Type B pancreatic cell (in vitro differentiated cells): Measurements from ENCODE around the gene GALNT1. TPM values are rescaled to one million over a fixed set of nuclear protein-coding genes. Genes with fewer than 3 reads are reported as not detected.

ENCODE experiments used
- DNase-seq: peaks from one replicate; pipeline ENCODE4 v3.0.0; 2021; ENCODE audit warnings: mixed read lengths; ENCODE audit not compliant: unreplicated experiment; ENCODE audit errors: extremely low spot score
- H3K27ac Mint-ChIP-seq: 2 replicates; pipeline ENCODE4 v1.8.0; 2021; ENCODE audit warnings: mild to moderate bottlenecking, mixed read lengths
- H3K27me3 Mint-ChIP-seq: 2 replicates; pipeline ENCODE4 v1.8.0; 2021; ENCODE audit warnings: mixed read lengths
- H3K36me3 Mint-ChIP-seq: 2 replicates; pipeline ENCODE4 v1.8.0; 2021; ENCODE audit warnings: mixed read lengths
- H3K4me1 Mint-ChIP-seq: one replicate; pipeline ENCODE4 v1.8.0; 2021; ENCODE audit warnings: mixed read lengths; ENCODE audit not compliant: unreplicated experiment
- H3K4me3 Mint-ChIP-seq: 2 replicates; pipeline ENCODE4 v1.8.0; 2021; ENCODE audit warnings: mild to moderate bottlenecking, mixed read lengths
- H3K9me3 Mint-ChIP-seq: 2 replicates; pipeline ENCODE4 v1.8.0; 2021; ENCODE audit warnings: mixed read lengths
- CTCF ChIP-seq: fragments of 200-600 bp; sonication (generic); conservative IDR thresholded peaks from 2 replicates; pipeline ENCODE4 v1.5.0; 2021; ENCODE audit warnings: antibody characterized with exemption, mild to moderate bottlenecking
- total RNA-seq: library from RNA; stranded (reverse); gene quantifications from 2 replicates; pipeline ENCODE4 v1.2.1, GENCODE V29; 2021; ENCODE audit warnings: low replicate concordance

Gene GALNT1
- total RNA-seq, 1 donor from 2014 or later, result 92.1 TPM

GRCh38 chr18:35625232-35625631, 43.7 kb downstream of the GALNT1 start:
- no peak overlapping the region for H3K4me3 Mint-ChIP-seq
- peaks cover 24% of the 10 kb centered on the region for H3K9me3 Mint-ChIP-seq
- H3K27me3 Mint-ChIP-seq, result no peaks in the 10 kb centered on the region
- DNase-seq, result no peak
- peaks cover 40% of the 10 kb centered on the region for H3K36me3 Mint-ChIP-seq
- no peak overlapping the region for H3K27ac Mint-ChIP-seq
- H3K4me1 Mint-ChIP-seq, result no peaks in the 10 kb centered on the region
- no peak for TF ChIP-seq CTCF

DNA sequence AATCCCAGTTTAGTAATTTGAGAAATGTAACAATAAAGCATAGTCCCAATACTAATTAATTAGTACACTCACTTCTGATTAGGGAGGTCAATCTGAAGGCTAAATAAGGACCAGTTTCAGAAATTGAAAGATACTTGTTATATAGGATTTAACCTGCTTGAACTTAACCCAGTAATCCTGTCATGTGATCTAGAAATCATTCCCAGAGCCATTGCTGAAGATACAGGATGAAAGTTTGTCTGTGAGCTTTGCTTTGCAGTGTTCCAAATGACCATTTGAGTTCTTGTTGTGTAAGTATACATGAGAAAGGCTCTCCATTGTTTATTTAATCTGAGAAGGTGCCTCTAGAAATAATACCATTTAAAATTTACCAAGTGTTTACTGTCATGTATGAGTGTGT, 52.2 kb downstream of the GALNT1 start:
- no peak overlapping the region for H3K4me3 Mint-ChIP-seq
- H3K27ac Mint-ChIP-seq, result peak overlapping the region; percentile 80
- no peaks in the 10 kb centered on the region for H3K27me3 Mint-ChIP-seq
- no peak for DNase-seq
- TF ChIP-seq CTCF, result no peak
- H3K4me1 Mint-ChIP-seq, result peaks cover 11% of the 10 kb centered on the region
- H3K36me3 Mint-ChIP-seq, result peaks cover 18% of the 10 kb centered on the region
- peaks cover 13% of the 10 kb centered on the region for H3K9me3 Mint-ChIP-seq

DNA sequence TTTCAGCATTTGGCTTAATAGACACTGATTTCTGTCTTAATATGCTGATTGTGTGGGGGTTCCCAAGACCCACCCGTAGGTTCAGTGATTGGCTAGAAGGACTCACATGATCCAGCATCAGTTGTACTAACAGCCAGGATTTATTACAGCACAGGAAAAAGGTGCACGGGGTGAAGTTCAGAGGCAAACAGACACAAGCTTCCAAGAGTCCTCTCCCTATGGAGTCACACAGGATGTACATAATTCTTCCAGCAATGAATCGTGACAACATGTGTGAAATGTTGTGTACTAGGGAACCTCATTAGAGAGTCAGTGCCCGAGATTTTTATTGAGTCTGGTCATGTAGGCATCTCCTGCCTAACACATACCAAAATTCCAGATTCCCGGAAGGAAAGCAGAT, 52.8 kb downstream of the GALNT1 start:
- DNase-seq, result no peak
- H3K4me1 Mint-ChIP-seq, result peaks cover 11% of the 10 kb centered on the region
- H3K9me3 Mint-ChIP-seq, result peaks cover 15% of the 10 kb centered on the region

GRCh38 chr18:35635170-35635569, 53.6 kb downstream of the GALNT1 start:
- peaks cover 15% of the 10 kb centered on the region for H3K9me3 Mint-ChIP-seq
- H3K36me3 Mint-ChIP-seq, result peaks cover 20% of the 10 kb centered on the region
- H3K4me3 Mint-ChIP-seq, result peak overlapping the region; percentile 5
- H3K4me1 Mint-ChIP-seq, result peaks cover 11% of the 10 kb centered on the region
- DNase-seq, result no peak
- H3K27me3 Mint-ChIP-seq, result no peaks in the 10 kb centered on the region
- TF ChIP-seq CTCF, result no peak
- H3K27ac Mint-ChIP-seq, result peak overlapping the region; percentile 80

More for the DNA sequence above, 52.8 kb downstream of the GALNT1 start:
- no peak for TF ChIP-seq CTCF
- Mint-ChIP-seq H3K27ac (peak overlapping the region; percentile 80), H3K4me3 (no peak overlapping the region), H3K36me3 (peaks cover 21% of the 10 kb centered on the region), H3K27me3 (no peaks in the 10 kb centered on the region)

DNA sequence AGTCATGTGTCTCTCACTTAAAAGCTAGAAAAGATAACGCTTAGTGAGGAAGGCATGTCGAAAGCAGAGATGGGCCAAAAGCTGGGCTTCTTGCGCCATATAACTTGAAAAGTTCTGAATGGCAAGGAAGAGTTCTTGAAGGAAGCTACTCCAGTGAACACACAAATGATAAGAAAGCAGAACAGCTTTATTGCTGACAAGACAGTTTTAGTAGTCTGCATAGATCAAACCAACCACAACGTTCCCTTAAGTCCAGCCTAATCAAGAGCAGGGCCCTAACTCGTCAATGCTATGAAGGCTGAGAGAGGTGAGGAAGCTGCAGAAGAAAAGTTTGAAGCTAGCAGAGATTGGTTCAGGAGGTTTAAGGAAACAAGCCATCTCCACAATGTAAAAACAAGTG, 55.7 kb downstream of the GALNT1 start:
- H3K36me3 Mint-ChIP-seq, result peaks cover 24% of the 10 kb centered on the region
- no peak for TF ChIP-seq CTCF
- no peaks in the 10 kb centered on the region for H3K27me3 Mint-ChIP-seq
- H3K9me3 Mint-ChIP-seq, result peaks cover 15% of the 10 kb centered on the region
- peaks cover 11% of the 10 kb centered on the region for H3K4me1 Mint-ChIP-seq
- no peak for DNase-seq
- no peak overlapping the region for H3K27ac Mint-ChIP-seq
- H3K4me3 Mint-ChIP-seq, result no peak overlapping the region

- Mint-ChIP-seq H3K36me3 (peaks cover 22% of the 10 kb centered on the region), H3K4me1 (peaks cover 10% of the 10 kb centered on the region), H3K4me3 (no peak overlapping the region), H3K27ac (no peak overlapping the region), H3K27me3 (no peaks in the 10 kb centered on the region), H3K9me3 (peaks cover 15% of the 10 kb centered on the region)
- no peak for DNase-seq
- no peak for TF ChIP-seq CTCF
Observed at GRCh38 chr18:35639296-35639695, 57.8 kb downstream of the GALNT1 start.
